ENCODE results near the gene ABCB1.

The ABCB1 gene

DNA sequence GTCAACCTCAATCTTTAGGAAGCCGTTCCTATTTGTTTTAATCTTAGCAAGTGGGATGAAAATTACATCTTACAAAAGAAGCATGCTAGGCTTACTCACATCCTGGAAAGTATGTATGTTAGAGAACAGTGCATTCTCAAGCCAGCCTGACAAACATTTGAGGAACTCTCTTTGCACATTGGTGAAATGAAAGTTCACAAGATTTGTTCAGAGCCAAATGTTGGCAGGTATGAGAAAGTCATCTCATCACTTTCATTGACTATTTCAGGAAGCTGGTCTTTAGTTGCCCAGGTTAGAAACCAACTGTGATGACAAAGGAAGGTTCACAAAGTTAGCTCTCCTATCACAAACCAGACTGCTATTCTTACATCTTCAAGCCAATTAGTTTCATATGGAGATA, 57.1 kb downstream of the ABCB1 start:
- Histone ChIP-seq H3K4me2 (ENCODE audit: low read length) (no peak overlapping the region), H3K9ac (ENCODE audit: low read length) (no peak overlapping the region), H3K4me1 (ENCODE audit: insufficient read depth, low read length, severe bottlenecking) (no peaks in the 10 kb centered on the region), H3K9me3 (ENCODE audit: low read length) (no peaks in the 10 kb centered on the region), H3F3A (ENCODE audit: insufficient read depth, low read length) (no peaks in the 10 kb centered on the region), H3K36me3 (ENCODE audit: insufficient read depth, low read length) (peaks cover 8% of the 10 kb centered on the region; the same call in 1 of the 2 replicates), H3K9me2 (ENCODE audit: low read depth, low read length) (no peaks in the 10 kb centered on the region), H3K27ac (ENCODE audit: low read depth, low read length, poor library complexity, severe bottlenecking) (no peak overlapping the region), H3K4me3 (ENCODE audit: low read depth, low read length, poor library complexity, severe bottlenecking) (no peak overlapping the region), H3K27me3 (ENCODE audit: insufficient read depth, low read length) (no peaks in the 10 kb centered on the region), H3K79me2 (ENCODE audit: insufficient read depth, low read length) (no peaks in the 10 kb centered on the region), H2AFZ (ENCODE audit: low read length) (no peak overlapping the region), H4K20me1 (ENCODE audit: insufficient read depth, low read length) (no peaks in the 10 kb centered on the region)
- TF ChIP-seq, protein P1, sequence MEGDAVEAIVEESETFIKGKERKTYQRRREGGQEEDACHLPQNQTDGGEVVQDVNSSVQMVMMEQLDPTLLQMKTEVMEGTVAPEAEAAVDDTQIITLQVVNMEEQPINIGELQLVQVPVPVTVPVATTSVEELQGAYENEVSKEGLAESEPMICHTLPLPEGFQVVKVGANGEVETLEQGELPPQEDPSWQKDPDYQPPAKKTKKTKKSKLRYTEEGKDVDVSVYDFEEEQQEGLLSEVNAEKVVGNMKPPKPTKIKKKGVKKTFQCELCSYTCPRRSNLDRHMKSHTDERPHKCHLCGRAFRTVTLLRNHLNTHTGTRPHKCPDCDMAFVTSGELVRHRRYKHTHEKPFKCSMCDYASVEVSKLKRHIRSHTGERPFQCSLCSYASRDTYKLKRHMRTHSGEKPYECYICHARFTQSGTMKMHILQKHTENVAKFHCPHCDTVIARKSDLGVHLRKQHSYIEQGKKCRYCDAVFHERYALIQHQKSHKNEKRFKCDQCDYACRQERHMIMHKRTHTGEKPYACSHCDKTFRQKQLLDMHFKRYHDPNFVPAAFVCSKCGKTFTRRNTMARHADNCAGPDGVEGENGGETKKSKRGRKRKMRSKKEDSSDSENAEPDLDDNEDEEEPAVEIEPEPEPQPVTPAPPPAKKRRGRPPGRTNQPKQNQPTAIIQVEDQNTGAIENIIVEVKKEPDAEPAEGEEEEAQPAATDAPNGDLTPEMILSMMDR (IDR thresholded peaks at IDR 0.05; ENCODE audit: low read length), result no peak
- no peak for TF ChIP-seq EZH2 (IDR thresholded peaks at IDR 0.05; ENCODE audit: borderline replicate concordance, low read length)

DNA sequence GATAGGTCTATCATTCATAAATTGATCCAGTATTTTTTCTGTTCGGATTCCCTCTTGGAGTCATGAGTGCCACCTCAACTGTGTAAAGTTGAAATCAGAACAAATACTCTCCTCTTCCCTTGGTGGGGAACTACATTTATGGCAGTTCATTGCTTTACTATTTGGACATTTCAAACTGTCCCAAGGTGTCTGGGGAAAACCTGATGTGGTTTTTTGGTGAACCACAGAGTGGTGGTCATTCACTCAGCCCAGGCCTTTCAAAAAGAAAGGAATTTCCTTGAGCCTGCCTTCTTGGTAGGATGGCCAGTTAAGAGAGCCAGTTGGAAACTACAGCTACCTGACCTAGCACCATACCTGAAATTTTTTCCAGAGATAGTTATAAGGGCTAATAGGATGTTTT, 59.0 kb downstream of the ABCB1 start:
- no peak overlapping the region for H2AFZ ChIP-seq (ENCODE audit: low read length)
- TF ChIP-seq, protein P1 (IDR thresholded peaks at IDR 0.05; ENCODE audit: low read length), result no peak
- TF ChIP-seq EZH2 (IDR thresholded peaks at IDR 0.05; ENCODE audit: borderline replicate concordance, low read length), result no peak
- H3F3A ChIP-seq (ENCODE audit: insufficient read depth, low read length), result no peaks in the 10 kb centered on the region
- H3K4me3 ChIP-seq (ENCODE audit: low read depth, low read length, poor library complexity, severe bottlenecking), result no peak overlapping the region
- H3K9ac ChIP-seq (ENCODE audit: low read length), result no peak overlapping the region
- no peak overlapping the region for H3K4me2 ChIP-seq (ENCODE audit: low read length)
- H3K9me2 ChIP-seq (ENCODE audit: low read depth, low read length), result no peaks in the 10 kb centered on the region
- no peaks in the 10 kb centered on the region for H4K20me1 ChIP-seq (ENCODE audit: insufficient read depth, low read length)
- H3K79me2 ChIP-seq (ENCODE audit: insufficient read depth, low read length), result no peaks in the 10 kb centered on the region
- H3K27ac ChIP-seq (ENCODE audit: low read depth, low read length, poor library complexity, severe bottlenecking), result no peak overlapping the region
- H3K4me1 ChIP-seq (ENCODE audit: insufficient read depth, low read length, severe bottlenecking), result no peaks in the 10 kb centered on the region
- H3K27me3 ChIP-seq (ENCODE audit: insufficient read depth, low read length), result no peaks in the 10 kb centered on the region
- H3K36me3 ChIP-seq (ENCODE audit: insufficient read depth, low read length), result peaks cover 8% of the 10 kb centered on the region; the same call in 1 of the 2 replicates
- H3K9me3 ChIP-seq (ENCODE audit: low read length), result no peaks in the 10 kb centered on the region

DNA sequence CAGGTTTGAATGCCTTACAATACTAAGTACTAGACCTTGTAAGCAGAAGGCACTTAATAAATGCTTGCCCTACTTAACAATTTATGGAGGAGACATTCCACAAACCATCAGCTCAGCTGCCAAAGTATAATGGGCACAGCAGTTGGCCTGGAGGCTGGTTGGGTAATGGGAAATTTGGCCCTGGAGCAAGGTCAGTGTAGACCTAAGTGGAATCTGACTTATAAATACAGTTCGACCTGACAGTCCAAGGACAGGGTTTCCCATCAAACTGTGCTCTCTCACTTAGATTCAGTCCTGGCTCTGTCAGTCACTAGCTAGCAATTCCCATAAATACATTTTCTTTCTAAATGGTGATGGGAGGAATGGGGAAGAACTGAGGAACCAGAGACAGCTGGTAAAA, 62.6 kb downstream of the ABCB1 start:
- Histone ChIP-seq H3K36me3 (ENCODE audit: insufficient read depth, low read length) (no peaks in the 10 kb centered on the region), H3K4me1 (ENCODE audit: insufficient read depth, low read length, severe bottlenecking) (no peaks in the 10 kb centered on the region), H3K27ac (ENCODE audit: low read depth, low read length, poor library complexity, severe bottlenecking) (no peak overlapping the region), H3K4me2 (ENCODE audit: low read length) (no peak overlapping the region), H4K20me1 (ENCODE audit: insufficient read depth, low read length) (no peaks in the 10 kb centered on the region), H3K9me3 (ENCODE audit: low read length) (no peaks in the 10 kb centered on the region), H3K9ac (ENCODE audit: low read length) (no peak overlapping the region), H3K27me3 (ENCODE audit: insufficient read depth, low read length) (no peaks in the 10 kb centered on the region), H3F3A (ENCODE audit: insufficient read depth, low read length) (no peaks in the 10 kb centered on the region), H2AFZ (ENCODE audit: low read length) (no peak overlapping the region), H3K4me3 (ENCODE audit: low read depth, low read length, poor library complexity, severe bottlenecking) (no peak overlapping the region), H3K9me2 (ENCODE audit: low read depth, low read length) (no peaks in the 10 kb centered on the region), H3K79me2 (ENCODE audit: insufficient read depth, low read length) (no peaks in the 10 kb centered on the region)
- TF ChIP-seq, protein P1 (IDR thresholded peaks at IDR 0.05; ENCODE audit: low read length), result no peak
- TF ChIP-seq EZH2 (IDR thresholded peaks at IDR 0.05; ENCODE audit: borderline replicate concordance, low read length), result no peak
